Psoas muscle (tissue), 8 donors: Measurements from ENCODE around the gene RAB3C. TPM values are rescaled to one million over a fixed set of nuclear protein-coding genes. Genes with fewer than 3 reads are reported as not detected.

Experiments
- ATAC-seq, 4 donors: fragments of 200-7000 bp; cut with Tn5 transposase; one replicate each; pipeline ENCODE4 v1.9.1; 2020; ENCODE audit warnings: moderate library complexity in 3 of 4, mild to moderate bottlenecking in 2 of 4
- DNase-seq, 2 donors: peaks; one replicate each; pipeline ENCODE4 v3.0.0-alpha.2; 2020
- H3K27ac ChIP-seq: fragments of 200-600 bp; one replicate; pipeline ENCODE4 v1.8.0; 2022
- H3K27me3 ChIP-seq, 3 donors: fragments of 200-600 bp in 1 of 3; one replicate each; pipeline versions ENCODE4 v1.6.1 to v1.8.0; 2013 to 2022; ENCODE audit warnings: low read length in 2 of 3, mild to moderate bottlenecking in 2 of 3, moderate library complexity in 1 of 3; ENCODE audit not compliant: insufficient read depth in 3 of 3
- H3K36me3 ChIP-seq, 2 donors: fragments of 200-600 bp in 1 of 2; one replicate each; pipeline versions ENCODE4 v1.6.1 to v1.8.0; 2013 to 2022; ENCODE audit warnings: low read depth in 1 of 2, mild to moderate bottlenecking in 1 of 2, moderate library complexity in 1 of 2; ENCODE audit not compliant: insufficient read depth in 1 of 2
- H3K4me1 ChIP-seq: fragments of 200-600 bp; one replicate; pipeline ENCODE4 v1.8.0; 2022
- H3K4me3 ChIP-seq: fragments of 200-600 bp; one replicate; pipeline ENCODE4 v1.8.0; 2022; ENCODE audit warnings: mild to moderate bottlenecking
- H3K9me3 ChIP-seq: fragments of 200-600 bp; one replicate; pipeline ENCODE4 v1.8.0; 2022
- CTCF ChIP-seq: fragments of 200-600 bp; IDR thresholded peaks from one replicate; pipeline ENCODE4 v1.8.0; 2022; ENCODE audit warnings: antibody characterized with exemption
- WGBS, 3 donors: extraction: QIAGEN DNeasy Blood & Tissue Kit; methylation state at CpG; one replicate each; pipeline versions ENCODE4 v1.1.6 to v1.1.7; 2013; 5-methylcytosine and 5-hydroxymethylcytosine counted together
- intact Hi-C, 2 donors: fragments of 100-400 bp; cut with DNase I; formaldehyde crosslinking; loops; one replicate each; pipeline versions ENCODE4 v1.11.0 to v1.14.2; 2022
- polyA plus RNA-seq, 3 donors: library from polyadenylated mRNA; stranded (reverse); fragments of 200-250 nt; gene quantifications; one replicate each; pipeline ENCODE4 v1.2.3, GENCODE V29; 2013
- total RNA-seq, 4 donors: library from RNA; stranded (reverse); fragmentation: NEBNext Ultra II Directional in 2 of 4; extraction: Animal tissue kit (Norgen Biotek cat#: 25700) in 2 of 4; gene quantifications; one replicate each; pipeline versions ENCODE4 v1.2.1 to v1.2.4, GENCODE V29; 2021 to 2023
- donor health status: healthy with polysubstance abuse.
- donor health status: DM: no; HTN: no; CAD: no; lungs with moderate emphysema.
- donor health status: Bipolar disorder and iron deficiency.
- donor health status: healthy.
- donor health status: DM: yes; HTN: yes; CAD: no.
- donor health status: DM: no; HTN: no; CAD: no.
- donor health status: DM: no; HTN: no; CAD: no.
- donor health status: DM: yes; HTN: yes; CAD: no.

RAB3C gene
- total and polyA plus RNA-seq, 7 donors = 0.16 to 2.2 (median 0.62) TPM

GRCh38 chr5:58759745-58760144 is 176.9 kb downstream of the RAB3C start:
- H3K4me1 ChIP-seq = no peaks in the 10 kb centered on the region
- 10 to 46% (median 24%) methylated on average over 4 of the region's 4 CpGs for WGBS, 3 donors
- DNase-seq = no peak
- ATAC-seq = no peak
- no peaks in the 10 kb centered on the region for H3K27me3 ChIP-seq
- no peak for TF ChIP-seq CTCF
- H3K9me3 ChIP-seq = no peaks in the 10 kb centered on the region
- H3K4me3 ChIP-seq = peak overlapping the region; percentile 35
- H3K36me3 ChIP-seq = no peaks in the 10 kb centered on the region
- H3K27ac ChIP-seq = no peak overlapping the region
- intact Hi-C loops = no loop called here

- no peak for ATAC-seq
- no peaks in the 10 kb centered on the region for H3K36me3 ChIP-seq
- WGBS, 3 donors = 83 to 90% (median 89%) methylated on average over 2 of the region's 2 CpGs
- intact Hi-C loops = no loop called here
- no peak for DNase-seq
- no peak overlapping the region for H3K27ac ChIP-seq
- no peaks in the 10 kb centered on the region for H3K27me3 ChIP-seq
- H3K4me3 ChIP-seq = no peak overlapping the region
- no peaks in the 10 kb centered on the region for H3K9me3 ChIP-seq
- TF ChIP-seq CTCF = no peak
- H3K4me1 ChIP-seq = no peaks in the 10 kb centered on the region
These were observed 177.3 kb downstream of the RAB3C start for GRCh38 chr5:58760222-58760621.

GRCh38 chr5:58761407-58761806 is 178.5 kb downstream of the RAB3C start:
- intact Hi-C loops = no loop called here
- ATAC-seq = no peak

GRCh38 chr5:58763390-58763789 is 180.5 kb downstream of the RAB3C start:
- Histone ChIP-seq H3K4me3 (no peak overlapping the region), H3K36me3 (no peaks in the 10 kb centered on the region), H3K27ac (no peak overlapping the region), H3K27me3 (no peaks in the 10 kb centered on the region), H3K4me1 (no peaks in the 10 kb centered on the region), H3K9me3 (no peaks in the 10 kb centered on the region)
- no peak for TF ChIP-seq CTCF
- DNase-seq = no peak
- intact Hi-C loops = no loop called here
- no peak for ATAC-seq

More at GRCh38 chr5:58761407-58761806, 178.5 kb downstream of the RAB3C start:
- H3K4me3 ChIP-seq = no peak overlapping the region
- TF ChIP-seq CTCF = no peak
- DNase-seq = no peak
- H3K27ac ChIP-seq = no peak overlapping the region
- no peaks in the 10 kb centered on the region for H3K36me3 ChIP-seq
- no peaks in the 10 kb centered on the region for H3K9me3 ChIP-seq
- no peaks in the 10 kb centered on the region for H3K27me3 ChIP-seq
- H3K4me1 ChIP-seq = no peaks in the 10 kb centered on the region

GRCh38 chr5:58764199-58764598 is 181.3 kb downstream of the RAB3C start:
- 81 to 89% (median 84%) methylated on average over 3 of the region's 3 CpGs for WGBS, 3 donors
- no peak for DNase-seq
- H3K27ac ChIP-seq = no peak overlapping the region

More at GRCh38 chr5:58764199-58764598, 181.3 kb downstream of the RAB3C start:
- TF ChIP-seq CTCF = no peak
- intact Hi-C loops = no loop called here
- Histone ChIP-seq H3K4me3 (no peak overlapping the region), H3K9me3 (no peaks in the 10 kb centered on the region), H3K4me1 (no peaks in the 10 kb centered on the region), H3K27me3 (no peaks in the 10 kb centered on the region), H3K36me3 (no peaks in the 10 kb centered on the region)
- no peak for ATAC-seq
